ENCODE measurements around the gene GPR132. TPM values are rescaled to one million over a fixed set of nuclear protein-coding genes. Genes with fewer than 3 reads are reported as not detected.

The GPR132 gene
- total RNA-seq, 1 donor from 2014 or later, result not detected

GRCh38 chr14:105010106-105010505 is 55.1 kb downstream of the GPR132 start:
- H3K36me3 ChIP-seq (ENCODE audit: control insufficient read depth, insufficient read depth, low read length), result peaks cover 18% of the 10 kb centered on the region

GRCh38 chr14:105007593-105008264 is 57.5 kb downstream of the GPR132 start:
- Histone ChIP-seq H3K36me3 (ENCODE audit: control insufficient read depth, insufficient read depth, low read length) (peaks cover 18% of the 10 kb centered on the region), H3K4me3 (ENCODE audit: low read depth, low read length) (no peak overlapping the region), H3K27me3 (ENCODE audit: control insufficient read depth, insufficient read depth, low read length) (no peaks in the 10 kb centered on the region)
- peak; percentile 80 for FAIRE-seq
- no peak for TF ChIP-seq CTCF (IDR thresholded peaks at IDR 0.05; ENCODE audit: insufficient read depth, low read length, severe bottlenecking)
- DNase-seq (ENCODE audit: low read depth), result no peak

More at GRCh38 chr14:105010106-105010505, 55.1 kb downstream of the GPR132 start:
- FAIRE-seq (no peak), DNase-seq (ENCODE audit: low read depth) (no peak)
- no peak for TF ChIP-seq CTCF (IDR thresholded peaks at IDR 0.05; ENCODE audit: insufficient read depth, low read length, severe bottlenecking)
- no peak overlapping the region for H3K4me3 ChIP-seq (ENCODE audit: low read depth, low read length)
- no peaks in the 10 kb centered on the region for H3K27me3 ChIP-seq (ENCODE audit: control insufficient read depth, insufficient read depth, low read length)

GRCh38 chr14:105006831-105007592 is 58.2 kb downstream of the GPR132 start:
- peaks cover 18% of the 10 kb centered on the region for H3K36me3 ChIP-seq (ENCODE audit: control insufficient read depth, insufficient read depth, low read length)
- no peaks in the 10 kb centered on the region for H3K27me3 ChIP-seq (ENCODE audit: control insufficient read depth, insufficient read depth, low read length)
- FAIRE-seq, result no peak
- DNase-seq (ENCODE audit: low read depth), result no peak
- H3K4me3 ChIP-seq (ENCODE audit: low read depth, low read length), result no peak overlapping the region
- TF ChIP-seq CTCF (IDR thresholded peaks at IDR 0.05; ENCODE audit: insufficient read depth, low read length, severe bottlenecking), result no peak

GRCh38 chr14:105005929-105006830 is 59.0 kb downstream of the GPR132 start:
- DNase-seq (ENCODE audit: low read depth), result no peak
- peaks cover 13% of the 10 kb centered on the region for H3K36me3 ChIP-seq (ENCODE audit: control insufficient read depth, insufficient read depth, low read length)
- no peaks in the 10 kb centered on the region for H3K27me3 ChIP-seq (ENCODE audit: control insufficient read depth, insufficient read depth, low read length)
- no peak for TF ChIP-seq CTCF (IDR thresholded peaks at IDR 0.05; ENCODE audit: insufficient read depth, low read length, severe bottlenecking)
- H3K4me3 ChIP-seq (ENCODE audit: low read depth, low read length), result no peak overlapping the region
- no peak for FAIRE-seq

- no peak for TF ChIP-seq CTCF (IDR thresholded peaks at IDR 0.05; ENCODE audit: insufficient read depth, low read length, severe bottlenecking)
- H3K4me3 ChIP-seq (ENCODE audit: low read depth, low read length), result no peak overlapping the region
- DNase-seq (ENCODE audit: low read depth) (no peak), FAIRE-seq (no peak)
- no peaks in the 10 kb centered on the region for H3K27me3 ChIP-seq (ENCODE audit: control insufficient read depth, insufficient read depth, low read length)
- peaks cover 9% of the 10 kb centered on the region for H3K36me3 ChIP-seq (ENCODE audit: control insufficient read depth, insufficient read depth, low read length)
These were observed 59.8 kb downstream of the GPR132 start for GRCh38 chr14:105005329-105005928.
